ENCODE data around the gene LPCAT3.

Gene LPCAT3

DNA sequence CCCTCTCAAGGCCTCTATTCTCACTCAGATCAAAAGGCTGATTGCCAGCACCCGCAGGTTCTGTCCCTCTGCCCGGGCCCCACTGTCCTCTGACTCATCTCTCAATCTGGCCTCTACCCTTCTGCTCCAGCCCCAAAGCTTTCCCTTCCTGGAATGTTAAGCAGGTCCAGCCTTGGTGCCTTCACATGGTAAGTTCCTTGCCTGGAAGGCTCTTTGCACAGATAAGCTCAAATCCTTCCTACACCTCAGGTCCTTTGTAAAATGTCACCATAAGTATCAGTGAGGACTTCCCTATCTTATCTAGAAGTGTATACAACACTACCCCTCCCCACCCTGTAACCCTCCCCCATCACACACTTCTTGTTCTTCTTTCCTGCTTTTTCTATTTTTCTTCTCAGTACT, 22.2 kb downstream of the LPCAT3 start:
- DNase-seq: no peak

DNA sequence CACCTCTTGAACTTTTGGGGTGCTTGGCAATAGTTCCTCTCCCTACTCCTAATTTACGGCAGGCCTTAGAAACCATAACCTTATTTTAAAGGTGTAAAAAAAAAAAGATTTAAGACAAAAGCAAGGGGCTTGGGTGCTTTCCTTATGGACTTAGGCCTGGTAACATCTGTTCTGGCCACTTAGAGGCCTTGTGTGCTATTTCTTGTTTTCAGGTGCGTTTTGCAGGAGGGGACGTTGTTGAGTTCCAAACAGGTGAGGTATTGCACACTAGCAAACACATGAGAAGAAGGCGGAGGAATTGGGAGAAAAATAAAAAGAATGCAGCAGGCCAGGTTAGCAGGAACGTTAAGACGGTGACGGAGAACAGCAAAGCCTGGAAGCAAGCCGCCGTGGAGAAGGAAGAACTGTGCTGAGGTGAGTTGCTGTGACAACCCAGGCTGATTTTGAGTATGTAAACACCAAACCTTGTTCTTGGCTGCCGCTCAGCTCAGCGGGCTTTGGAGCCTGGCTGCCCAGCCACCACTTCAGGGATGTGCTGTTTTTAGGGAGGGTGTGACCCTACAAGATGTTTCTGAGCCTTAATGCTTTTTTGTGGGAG, 30.2 kb downstream of the LPCAT3 start:
- DNase-seq: no peak

DNA sequence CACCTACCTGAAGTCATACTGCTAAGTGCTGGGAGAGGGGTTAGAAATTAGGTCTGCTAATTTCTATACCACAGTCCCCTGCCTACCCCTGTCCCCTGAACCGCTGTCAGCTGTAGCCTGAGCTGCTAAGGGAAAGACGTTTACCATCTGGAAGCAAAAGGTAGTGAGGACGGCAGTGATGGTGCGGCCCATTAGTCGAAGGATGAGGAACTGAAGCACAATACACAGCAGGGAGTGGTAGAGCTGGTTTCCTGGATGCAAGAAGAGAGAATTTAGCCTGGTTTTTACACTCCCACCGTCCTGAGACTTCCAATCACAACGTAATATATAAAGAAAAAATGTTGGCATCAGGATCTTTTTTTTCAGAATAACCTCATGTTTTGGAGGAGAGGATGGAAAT, 35.7 kb downstream of the LPCAT3 start:
- DNase-seq: no peak

DNA sequence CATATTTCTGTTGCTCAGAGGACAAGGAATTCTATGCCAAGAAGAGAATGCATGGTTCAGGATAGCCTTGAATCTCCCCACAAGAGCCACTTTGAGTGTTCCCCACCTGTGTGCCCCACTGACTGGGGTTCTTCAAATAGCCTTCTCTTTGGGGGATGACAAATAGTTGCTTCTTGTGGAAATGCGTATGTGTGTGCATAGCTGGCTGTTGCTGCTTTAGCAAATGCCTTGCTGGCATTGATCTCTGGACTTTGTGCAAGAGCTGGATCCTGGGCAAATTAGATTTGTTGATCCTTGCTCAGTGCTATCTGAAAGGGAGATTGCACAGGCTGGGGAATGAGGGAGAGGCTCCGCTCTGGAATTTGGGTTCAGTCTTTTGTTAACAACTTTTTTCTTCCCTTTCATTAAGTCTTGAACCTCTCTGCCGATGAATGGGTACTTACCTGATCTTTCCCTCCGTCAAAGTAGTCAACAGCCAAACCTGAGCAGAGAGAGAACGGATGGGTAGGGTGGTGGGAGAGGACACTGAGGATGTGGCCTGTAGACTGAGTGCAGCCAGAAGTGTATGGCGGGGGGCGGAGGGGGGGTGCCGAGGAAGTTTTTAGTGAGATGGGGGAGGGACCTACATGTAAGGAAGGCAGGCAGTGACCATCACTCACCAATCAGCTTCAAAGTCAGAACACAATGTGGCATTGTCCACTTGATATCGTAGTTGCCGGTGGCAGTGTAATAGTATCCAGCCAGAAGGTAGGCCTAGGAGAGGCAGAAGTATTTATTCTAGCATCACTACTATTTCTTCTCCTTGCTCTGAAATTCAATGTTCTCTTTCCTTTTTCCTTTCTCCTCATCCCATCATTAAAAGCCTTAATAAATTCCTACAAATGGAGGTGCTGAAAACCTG, 36.9 kb downstream of the LPCAT3 start:
- DNase-seq: no peak

DNA sequence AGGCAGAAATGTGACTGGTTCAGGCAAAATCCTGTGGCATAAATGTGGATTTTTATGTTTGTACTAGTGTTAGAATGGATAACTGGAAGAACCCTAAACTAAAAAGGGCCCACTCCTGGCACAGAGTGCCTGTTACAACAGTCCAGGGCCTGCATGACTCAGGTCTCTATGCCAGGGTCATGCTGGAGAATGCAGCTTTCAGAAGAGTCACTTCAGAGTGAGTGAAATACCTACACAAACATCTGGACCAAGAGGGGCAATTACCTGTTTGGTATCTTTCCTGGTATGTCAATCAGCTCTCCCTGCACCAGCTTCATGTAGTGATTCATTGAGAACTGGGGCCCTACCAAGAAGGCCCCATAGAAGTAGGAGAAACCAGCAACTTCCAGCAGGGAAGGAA, 37.5 kb downstream of the LPCAT3 start:
- DNase-seq: no peak

DNA sequence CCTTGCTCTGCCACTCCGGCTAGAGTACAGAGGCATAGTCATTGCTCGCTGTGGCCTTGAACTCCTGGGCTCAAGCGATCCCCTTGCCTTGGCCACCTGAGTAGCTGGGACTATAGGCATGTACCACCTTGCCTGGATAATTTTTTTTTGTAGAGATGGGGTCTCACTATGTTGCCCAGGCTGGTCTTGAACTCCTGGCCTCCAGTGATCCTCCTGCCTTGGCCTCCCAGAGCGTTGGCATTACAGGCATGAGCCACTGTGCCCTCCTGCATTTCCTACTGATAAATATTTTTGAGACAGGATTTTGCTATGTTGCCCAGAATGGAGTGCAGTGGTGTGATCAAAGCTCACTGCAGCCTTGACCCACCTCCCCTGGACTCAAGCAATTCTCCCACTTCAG, 38.2 kb downstream of the LPCAT3 start:
- no peak for DNase-seq

DNA sequence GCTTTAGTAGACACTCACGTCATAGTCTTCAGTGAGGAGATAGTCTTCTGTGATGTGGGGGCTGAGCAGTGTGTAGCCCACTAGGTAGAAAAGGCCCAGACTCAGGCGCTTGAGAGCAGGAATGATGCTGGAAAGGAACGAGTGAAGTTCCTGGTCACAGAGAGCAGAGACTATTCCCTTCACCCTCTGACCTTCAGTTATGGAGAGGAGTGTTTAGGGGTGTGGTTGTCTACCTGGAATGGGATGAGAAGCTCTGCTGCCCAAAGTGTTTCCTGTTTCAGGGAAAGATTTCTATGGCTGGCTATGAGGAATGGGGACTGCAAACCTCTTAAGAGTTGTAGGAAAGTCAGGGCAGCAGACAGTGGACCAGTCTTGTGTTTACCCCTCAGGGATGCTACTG, 38.8 kb downstream of the LPCAT3 start:
- DNase-seq: no peak

DNA sequence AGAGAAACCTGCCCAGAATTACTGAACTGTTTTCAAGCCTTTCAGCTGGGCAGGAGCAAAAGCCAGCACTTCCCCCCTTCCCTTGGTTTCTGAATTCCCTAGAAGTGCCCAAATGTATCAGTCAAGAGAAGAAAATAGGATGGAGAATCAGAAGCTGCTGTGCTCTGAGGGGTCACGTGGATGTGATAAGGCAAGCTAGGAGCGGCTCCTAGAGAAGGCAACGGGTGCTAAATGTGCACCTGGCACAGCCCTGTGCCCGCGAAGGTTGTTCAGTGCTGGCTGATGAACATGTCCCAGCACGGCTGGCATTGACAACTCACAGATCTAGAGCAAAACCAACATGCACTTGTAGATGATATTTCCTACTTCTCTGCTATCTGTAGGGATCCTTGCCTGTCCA, 39.3 kb downstream of the LPCAT3 start:
- DNase-seq: no peak

DNA sequence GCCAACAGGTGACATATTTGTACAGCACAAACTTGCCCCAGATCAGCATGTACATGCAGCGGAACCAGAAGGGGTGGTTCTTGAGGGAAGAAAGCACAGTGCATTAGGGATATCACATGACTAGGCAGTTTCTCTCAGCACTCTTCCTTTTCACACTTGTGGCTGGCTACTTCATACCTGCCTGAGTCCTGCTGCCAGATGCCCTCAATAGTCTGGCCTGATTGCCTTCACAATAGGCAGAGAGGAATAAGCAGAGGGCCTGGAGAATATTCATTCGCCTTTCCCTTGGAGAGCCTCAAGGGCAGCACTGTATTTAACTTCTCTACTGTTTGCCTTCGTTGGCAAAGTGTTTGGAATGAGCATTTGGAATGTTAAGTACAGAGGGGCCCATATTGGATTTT, 39.7 kb downstream of the LPCAT3 start:
- DNase-seq: no peak

DNA sequence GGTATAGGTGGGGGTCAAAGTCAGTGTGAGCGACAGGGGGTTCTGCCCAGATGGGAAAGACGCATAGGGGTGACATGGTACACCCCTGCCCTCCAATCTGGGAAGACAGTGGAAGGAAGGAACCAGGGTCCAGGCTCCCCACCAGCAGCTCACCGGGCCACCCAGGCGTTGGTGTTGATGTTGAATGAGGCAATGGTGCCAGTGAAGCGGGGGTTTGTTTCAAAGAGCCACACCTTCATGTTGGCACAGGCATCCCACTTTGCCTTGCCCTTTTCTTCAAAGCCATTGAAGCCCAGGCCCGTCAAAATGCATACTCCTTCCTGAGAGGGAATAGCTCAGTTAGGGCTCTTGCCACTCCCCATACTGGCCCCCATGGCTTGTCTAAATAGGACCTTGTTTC, 40.1 kb downstream of the LPCAT3 start:
- no peak for DNase-seq

DNA sequence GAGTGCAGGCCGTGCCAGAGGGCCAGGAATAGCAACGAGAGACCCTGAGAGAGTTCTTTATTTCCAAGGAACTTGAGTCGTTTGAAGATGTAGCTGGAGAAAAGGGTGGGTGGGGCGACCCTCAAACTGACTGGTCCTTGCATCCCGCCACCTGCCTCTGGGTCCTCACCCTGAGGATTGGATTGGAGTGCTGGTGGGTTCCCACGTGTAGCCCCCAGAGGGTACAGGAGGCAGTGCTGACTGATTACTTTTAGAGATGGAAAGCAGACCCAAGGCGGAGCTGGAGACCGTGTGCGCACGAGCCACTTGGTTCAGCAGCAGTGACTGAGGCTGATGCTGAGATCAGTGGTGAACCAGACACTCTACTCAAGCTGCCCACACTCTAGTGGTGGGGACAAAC, 40.6 kb downstream of the LPCAT3 start:
- no peak for DNase-seq

DNA sequence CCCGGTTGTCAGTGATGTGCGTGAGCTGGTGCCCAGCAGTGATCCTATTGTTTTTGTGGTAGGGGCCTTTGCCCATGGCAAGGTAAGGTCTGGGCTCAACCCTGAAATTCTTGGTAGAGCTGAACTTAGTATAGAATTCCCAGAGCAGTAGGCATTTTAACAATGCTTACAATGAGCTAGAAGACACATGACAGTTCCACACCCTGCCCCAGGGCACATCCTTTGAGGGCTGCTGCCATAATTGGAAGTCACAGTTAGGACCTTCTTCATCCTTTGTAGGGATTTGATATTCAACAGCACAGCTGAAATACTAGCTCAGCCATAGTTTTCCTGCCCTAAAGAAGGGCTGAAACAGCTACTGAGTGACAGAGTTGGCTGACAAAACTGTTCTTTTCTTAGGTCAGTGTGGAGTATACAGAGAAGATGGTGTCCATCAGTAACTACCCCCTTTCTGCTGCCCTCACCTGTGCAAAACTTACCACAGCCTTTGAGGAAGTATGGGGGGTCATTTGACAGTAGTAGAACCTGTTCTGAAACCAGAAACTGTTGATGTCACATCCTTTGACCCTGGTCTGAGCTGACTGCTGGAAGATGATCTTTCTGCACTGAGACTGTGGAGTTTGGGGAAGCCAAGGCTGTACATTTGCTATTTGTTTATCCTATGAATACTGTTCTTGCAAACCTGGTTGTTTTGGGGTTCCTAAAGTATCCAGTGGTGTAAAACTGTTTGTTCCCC, 42.8 kb downstream of the LPCAT3 start:
- no peak for DNase-seq

DNA sequence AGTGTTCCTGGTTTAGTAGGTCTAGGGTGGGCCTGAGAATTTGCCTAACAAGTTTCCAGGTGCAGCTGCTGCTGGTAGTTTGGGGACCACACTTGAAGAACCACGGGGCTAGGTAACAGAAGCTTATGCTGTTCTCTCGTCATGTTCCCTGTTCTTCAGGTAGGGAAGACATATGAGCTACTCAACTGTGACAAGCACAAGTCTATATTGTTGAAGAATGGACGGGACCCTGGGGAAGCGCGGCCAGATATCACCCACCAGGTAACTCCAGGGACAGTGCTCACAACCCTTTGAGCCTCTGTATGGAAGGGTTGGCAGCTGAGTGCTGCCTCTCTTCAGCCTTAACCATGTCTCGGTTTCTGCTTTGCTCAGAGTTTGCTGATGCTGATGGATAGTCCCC, 44.1 kb downstream of the LPCAT3 start:
- no peak for DNase-seq

DNA sequence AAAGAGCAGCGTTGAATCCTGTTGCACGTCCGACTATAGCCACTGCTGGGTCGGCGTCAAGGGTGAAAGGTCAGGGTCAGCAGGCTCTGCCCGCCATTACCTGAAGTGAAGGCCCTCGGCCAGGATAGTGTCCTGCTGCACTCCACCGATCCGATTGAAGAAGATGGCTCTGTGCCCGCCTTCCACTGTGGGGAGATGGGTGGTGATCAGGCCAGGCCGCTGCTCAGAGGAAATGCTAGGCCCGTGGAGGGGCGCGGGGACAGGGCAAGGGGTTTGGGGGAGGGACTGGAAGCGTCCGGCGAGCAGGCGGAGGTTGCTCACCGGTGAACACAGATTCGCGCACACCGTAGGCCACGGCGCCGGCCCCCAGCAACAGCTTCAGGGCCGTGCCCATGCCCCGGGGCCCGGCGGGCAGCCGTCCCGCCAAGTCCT, 48.2 kb downstream of the LPCAT3 start:
- no peak for DNase-seq

DNA sequence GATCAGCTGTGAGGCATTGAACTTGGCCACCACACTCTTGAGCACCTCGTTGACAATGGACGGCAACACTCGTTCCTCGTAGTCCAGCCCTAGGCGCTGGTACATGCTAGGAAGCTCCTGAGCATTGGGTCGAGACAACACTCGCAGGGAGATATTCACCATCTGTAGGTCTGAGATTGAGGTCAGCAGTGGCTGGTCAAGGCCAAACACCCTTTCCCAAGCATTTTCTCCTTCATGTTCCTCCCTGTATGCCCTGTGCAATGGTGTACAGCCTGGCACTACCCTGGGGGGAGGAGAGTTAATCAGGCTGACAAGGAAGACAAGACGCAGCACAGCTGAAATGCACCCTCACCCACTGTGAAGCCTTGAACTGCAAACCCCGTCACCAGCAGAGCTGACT, 49.9 kb downstream of the LPCAT3 start:
- no peak for DNase-seq

DNA sequence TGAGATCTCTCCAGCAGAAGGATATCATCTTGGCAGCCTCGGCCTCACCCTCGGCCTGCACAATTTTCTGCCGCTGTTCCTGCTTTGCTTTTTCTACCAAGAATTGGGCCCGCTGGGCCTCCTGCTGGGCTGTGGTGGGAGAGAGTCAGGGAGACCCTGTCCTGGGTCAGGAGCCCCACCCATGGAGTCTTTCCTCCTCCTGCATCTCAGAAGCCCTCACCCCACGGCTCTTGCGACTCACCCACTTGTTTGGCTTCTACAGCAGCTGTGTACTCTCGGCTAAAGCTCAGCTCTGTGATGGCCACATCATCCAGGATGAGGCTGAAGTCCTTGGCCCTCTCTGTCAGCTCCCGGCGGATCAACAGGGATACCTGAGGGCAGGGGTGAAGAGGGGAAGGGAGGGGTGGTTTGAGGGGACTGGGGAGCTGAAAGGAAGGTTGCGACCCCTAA, 50.6 kb downstream of the LPCAT3 start:
- no peak for DNase-seq

DNA sequence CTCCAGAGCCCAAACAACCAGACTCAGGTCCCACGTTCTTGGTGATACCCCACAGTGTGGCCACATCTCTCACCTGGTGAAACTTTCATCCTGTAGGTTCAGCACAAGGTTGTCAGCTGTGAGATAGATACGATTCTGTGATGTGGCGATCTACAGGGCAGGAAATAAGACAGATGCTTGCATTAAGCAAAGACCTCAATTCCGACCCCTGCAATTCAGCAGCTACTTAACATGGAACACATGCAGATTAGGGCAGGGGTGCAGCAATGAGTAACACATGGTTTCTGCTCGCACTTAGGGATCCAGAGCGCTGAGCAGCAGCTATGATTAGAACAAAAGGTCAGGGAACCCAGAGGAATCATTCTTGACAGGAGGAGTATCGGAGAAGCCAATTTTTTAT, 51.9 kb downstream of the LPCAT3 start:
- no peak for DNase-seq

DNA sequence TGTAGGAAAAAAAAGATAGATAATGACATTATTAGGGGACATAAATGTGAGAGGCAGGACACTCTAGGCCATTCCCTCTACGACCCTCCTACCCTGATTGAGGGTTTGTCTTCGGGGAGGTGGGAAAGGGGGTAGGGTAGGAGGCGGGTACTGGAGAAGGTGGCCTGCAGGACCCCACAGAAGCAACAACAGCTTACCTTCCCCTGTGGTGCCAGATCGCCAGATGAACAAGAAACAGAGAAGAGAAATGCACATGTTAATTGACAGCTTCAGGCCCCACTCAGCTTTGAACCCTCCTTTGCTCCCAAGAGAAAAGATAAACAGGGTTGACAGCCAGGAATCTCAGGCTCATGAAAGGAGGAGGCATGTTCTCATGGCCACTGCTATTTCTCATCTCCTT, 52.6 kb downstream of the LPCAT3 start:
- no peak for DNase-seq

DNA sequence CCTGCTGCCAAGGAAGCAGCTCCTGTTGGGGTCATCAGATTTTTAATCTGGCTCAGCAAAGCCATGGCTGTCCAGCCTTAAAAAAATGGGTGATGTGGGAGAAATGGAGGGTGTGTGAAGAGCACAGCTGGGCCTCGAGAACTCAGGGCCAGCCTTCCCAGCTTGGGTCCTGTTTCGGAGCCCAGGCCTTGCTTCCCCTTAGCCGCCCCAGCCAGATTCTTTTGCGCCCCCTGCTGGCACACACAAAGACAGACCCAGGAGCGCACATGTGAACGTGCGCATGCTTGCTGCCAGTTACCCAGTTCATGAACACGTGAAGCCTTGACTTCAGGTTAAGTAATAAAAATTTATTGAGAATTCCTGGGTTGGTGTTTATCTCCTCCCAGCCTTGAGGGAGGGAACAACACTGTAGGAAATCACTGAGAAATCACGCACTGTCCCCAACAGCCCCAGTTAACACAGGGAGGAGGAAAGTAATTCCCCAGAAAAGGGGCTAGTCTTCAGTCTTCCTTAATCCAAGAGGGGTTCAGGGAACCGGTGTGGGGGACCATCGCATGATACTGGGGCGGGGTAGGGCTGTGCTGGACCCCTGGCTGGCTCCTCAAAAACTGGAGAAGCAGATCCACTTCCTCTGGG, 53.1 kb downstream of the LPCAT3 start:
- peak; percentile 20 for DNase-seq

DNA sequence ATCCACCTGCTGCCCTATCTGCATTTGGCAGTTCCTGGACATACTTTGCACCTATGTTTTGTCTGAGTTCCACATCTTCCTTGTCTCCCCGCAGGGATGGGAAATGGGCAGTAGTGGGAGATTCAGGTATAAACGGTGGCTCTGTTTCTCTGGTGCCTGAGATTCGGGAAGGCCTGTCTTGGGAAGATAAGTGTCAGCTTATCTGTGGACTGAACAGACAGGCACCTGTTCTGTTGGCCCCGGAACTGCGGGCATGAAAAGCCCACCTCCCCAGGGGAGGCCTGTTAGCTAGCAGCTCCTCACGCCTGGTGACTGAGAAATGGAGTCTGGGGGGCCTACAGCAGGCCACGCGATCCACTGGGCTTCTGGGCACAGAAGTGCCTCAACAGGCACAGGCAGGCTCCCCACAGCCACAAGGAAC, 53.7 kb downstream of the LPCAT3 start:
- DNase-seq: no peak

DNA sequence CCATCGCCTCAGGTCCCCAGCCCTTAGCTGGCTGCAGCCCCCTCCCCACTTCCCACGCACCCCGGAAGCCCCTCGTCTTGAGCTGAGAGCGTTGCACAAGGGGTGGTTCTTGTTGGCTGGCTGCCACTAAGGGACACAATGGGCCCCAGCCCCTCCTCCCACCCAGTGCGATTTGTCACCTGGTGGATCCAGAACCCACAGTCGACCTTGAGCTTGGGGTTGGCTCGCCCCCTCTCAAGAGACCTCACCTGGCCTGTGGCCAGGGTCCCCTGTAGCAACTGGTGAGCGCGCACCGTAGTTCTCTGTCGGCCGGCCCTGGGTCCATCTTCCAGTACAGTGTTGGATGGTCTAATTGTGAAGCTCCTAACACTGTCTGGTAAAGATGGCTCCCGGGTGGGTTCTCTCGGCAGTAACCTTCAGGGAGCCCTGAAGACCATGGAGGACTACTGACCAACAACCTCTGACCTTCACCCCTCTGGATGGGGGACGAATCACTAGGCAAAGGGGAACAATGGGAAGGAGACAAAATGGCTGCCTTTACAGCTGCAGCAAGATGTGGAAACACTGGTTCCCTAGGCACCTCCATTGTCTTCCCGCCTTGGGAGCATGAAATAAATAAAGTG, 54.4 kb downstream of the LPCAT3 start:
- no peak for DNase-seq

DNA sequence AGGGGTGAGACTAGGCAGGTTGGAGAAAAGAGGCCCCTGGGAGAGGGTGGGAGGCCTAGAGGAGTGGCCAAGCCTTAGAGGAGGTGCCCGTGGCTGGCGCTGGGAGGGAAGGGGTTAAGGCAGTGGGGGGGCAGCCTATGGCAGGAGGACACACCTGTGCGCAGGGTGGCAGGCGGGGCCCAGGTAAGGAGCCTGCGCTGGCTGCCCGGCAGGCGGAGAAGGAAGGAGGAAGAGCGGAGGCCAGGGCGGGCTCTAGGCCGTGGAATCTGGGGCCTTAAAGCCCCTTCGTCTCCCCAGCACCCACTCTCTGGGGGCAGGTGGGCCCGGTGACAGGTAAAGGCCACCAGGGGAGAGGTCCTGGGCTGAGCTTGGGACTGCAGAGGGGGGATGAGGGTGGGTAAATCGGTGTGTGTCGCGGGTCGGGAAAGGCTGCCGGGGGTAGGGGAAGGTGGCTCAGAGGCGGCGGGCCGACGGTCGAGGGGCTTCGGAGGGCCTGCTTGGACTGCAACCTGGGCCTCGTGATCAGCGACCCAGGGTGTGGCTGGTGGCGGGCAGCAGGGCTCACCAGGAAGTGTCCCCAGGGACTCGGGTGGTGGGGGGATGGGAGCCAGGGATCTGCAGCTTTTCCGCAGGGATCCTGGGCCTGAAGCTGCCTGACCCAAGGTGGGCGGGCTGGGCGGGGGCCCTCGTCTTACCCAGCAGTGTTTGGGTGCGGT, 55.1 kb downstream of the LPCAT3 start:
- peak; percentile 16 for DNase-seq
